PFSK-1 (cell line): ENCODE data around the gene SLC5A3.

Source experiments
- POLR2AphosphoS5 ChIP-seq: IDR thresholded peaks from 2 replicates; pipeline ENCODE4 v1.6.1; 2012; ENCODE audit warnings: low read depth, mild to moderate bottlenecking, control low read depth, low read length, moderate library complexity
- TF ChIP-seq, protein P1 (sequence below), 2 experiments: IDR thresholded peaks; 2 replicates each; pipeline versions ENCODE4 v1.6.1 to v1.8.0; 2011 to 2012; ENCODE audit warnings: low read depth in 2 of 2, low read length in 2 of 2, control low read depth in 1 of 2, inconsistent platforms in 1 of 2, mild to moderate bottlenecking in 1 of 2, moderate library complexity in 1 of 2; ENCODE audit not compliant: insufficient read depth in 1 of 2

DNA sequence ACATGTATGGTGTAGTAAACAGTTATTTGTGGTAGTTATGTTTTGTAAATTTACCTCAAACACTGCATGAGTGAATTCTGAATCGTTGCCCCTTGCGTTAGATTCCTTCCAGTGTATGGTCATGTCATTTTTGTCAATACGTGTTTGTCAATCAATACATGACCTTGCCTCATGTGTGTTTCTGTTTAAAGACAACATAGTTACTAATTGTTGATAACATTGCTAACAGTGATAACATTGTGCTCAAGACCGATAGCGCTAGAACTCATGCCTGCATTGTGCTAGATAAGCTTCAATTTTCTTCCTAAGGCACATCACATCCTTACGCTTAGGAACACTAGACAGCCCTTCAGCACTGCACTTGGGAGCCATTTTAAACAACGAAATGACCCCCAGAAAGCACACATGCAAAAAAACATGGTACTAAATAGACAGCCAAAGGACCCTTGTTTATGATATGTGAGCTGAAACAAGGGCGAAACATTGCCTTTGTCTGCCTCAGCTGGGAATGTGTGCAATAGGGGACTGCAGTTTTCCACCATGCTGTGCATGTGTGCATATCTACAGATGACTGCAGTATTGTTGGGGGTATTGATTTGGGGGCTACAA lies 37.3 kb downstream of the SLC5A3 start:
- TF ChIP-seq, protein P1, sequence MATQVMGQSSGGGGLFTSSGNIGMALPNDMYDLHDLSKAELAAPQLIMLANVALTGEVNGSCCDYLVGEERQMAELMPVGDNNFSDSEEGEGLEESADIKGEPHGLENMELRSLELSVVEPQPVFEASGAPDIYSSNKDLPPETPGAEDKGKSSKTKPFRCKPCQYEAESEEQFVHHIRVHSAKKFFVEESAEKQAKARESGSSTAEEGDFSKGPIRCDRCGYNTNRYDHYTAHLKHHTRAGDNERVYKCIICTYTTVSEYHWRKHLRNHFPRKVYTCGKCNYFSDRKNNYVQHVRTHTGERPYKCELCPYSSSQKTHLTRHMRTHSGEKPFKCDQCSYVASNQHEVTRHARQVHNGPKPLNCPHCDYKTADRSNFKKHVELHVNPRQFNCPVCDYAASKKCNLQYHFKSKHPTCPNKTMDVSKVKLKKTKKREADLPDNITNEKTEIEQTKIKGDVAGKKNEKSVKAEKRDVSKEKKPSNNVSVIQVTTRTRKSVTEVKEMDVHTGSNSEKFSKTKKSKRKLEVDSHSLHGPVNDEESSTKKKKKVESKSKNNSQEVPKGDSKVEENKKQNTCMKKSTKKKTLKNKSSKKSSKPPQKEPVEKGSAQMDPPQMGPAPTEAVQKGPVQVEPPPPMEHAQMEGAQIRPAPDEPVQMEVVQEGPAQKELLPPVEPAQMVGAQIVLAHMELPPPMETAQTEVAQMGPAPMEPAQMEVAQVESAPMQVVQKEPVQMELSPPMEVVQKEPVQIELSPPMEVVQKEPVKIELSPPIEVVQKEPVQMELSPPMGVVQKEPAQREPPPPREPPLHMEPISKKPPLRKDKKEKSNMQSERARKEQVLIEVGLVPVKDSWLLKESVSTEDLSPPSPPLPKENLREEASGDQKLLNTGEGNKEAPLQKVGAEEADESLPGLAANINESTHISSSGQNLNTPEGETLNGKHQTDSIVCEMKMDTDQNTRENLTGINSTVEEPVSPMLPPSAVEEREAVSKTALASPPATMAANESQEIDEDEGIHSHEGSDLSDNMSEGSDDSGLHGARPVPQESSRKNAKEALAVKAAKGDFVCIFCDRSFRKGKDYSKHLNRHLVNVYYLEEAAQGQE (IDR thresholded peaks at IDR 0.05; ENCODE audit: insufficient read depth in 1 of 2, low read depth in 2 of 2, low read length in 2 of 2) = no peak
- TF ChIP-seq POLR2AphosphoS5 = no peak
